ENCODE results near the gene STOML2.
A peak's percentile ranks its signal among the peaks of the same experiment; 100 is the strongest.

The STOML2 gene

GRCh38 chr9:35071814-35072460, 31.0 kb downstream of the STOML2 start:
- DNase-seq (ENCODE audit: low read depth), result peak; percentile 88
- peak overlapping the region; percentile 76 for H3K4me3 ChIP-seq (ENCODE audit: low read length)
- peak; percentile 18; the same call in 1 of the 2 replicates for TF ChIP-seq CTCF (conservative IDR thresholded peaks at IDR 0.05; ENCODE audit: low read length)

GRCh38 chr9:35070823-35071813, 31.8 kb downstream of the STOML2 start:
- H3K4me3 ChIP-seq (ENCODE audit: low read length), result peak overlapping the region; percentile 76
- no peak for TF ChIP-seq CTCF (conservative IDR thresholded peaks at IDR 0.05; ENCODE audit: low read length)
- peak; percentile 23 for DNase-seq (ENCODE audit: low read depth)

- no peak overlapping the region for H3K4me3 ChIP-seq (ENCODE audit: low read length)
- no peak for TF ChIP-seq CTCF (conservative IDR thresholded peaks at IDR 0.05; ENCODE audit: low read length)
- DNase-seq (ENCODE audit: low read depth), result no peak
These were observed 33.9 kb downstream of the STOML2 start for GRCh38 chr9:35069020-35069419.

GRCh38 chr9:35067056-35067455, 35.9 kb downstream of the STOML2 start:
- no peak for TF ChIP-seq CTCF (conservative IDR thresholded peaks at IDR 0.05; ENCODE audit: low read length)
- no peak for DNase-seq (ENCODE audit: low read depth)
- no peak overlapping the region for H3K4me3 ChIP-seq (ENCODE audit: low read length)

GRCh38 chr9:35060548-35061207, 42.3 kb downstream of the STOML2 start:
- TF ChIP-seq CTCF (conservative IDR thresholded peaks at IDR 0.05; ENCODE audit: low read length), result no peak
- no peak for DNase-seq (ENCODE audit: low read depth)
- no peak overlapping the region for H3K4me3 ChIP-seq (ENCODE audit: low read length)

GRCh38 chr9:35059438-35059837, 43.5 kb downstream of the STOML2 start:
- no peak overlapping the region for H3K4me3 ChIP-seq (ENCODE audit: low read length)
- no peak for TF ChIP-seq CTCF (conservative IDR thresholded peaks at IDR 0.05; ENCODE audit: low read length)
- DNase-seq (ENCODE audit: low read depth), result no peak
